ENCODE data around the gene RUNX3.

DNA sequence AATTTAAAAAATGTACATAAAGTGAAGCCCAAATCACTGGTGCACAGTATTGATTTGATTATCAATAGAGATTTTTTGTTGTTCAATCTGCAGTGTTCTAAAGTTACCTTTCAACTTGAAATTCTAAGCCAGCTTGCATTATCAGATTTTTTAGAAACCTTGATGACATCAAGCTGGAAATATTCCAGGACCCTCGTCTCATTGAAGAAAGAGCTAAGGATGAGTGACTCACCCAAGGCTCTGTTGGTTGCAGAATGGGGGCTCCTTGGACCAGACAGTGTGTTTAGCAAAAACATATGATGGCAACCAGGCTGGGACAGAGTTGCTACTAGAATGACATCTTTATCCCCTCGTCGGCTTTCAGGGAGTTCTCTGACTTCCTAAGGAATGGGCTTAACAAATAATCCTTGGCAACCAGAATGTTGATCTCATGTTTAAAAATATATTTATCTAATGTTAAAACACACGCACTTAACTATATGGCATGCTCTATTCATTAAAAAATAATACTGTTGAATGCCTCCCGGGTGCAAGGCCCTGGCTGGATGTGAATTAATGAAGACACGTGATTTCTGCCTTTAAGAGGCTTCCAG lies 79.7 kb downstream of the RUNX3 start:
- TF ChIP-seq CEBPB (IDR thresholded peaks at IDR 0.05) = no peak
- TF ChIP-seq, protein P1, sequence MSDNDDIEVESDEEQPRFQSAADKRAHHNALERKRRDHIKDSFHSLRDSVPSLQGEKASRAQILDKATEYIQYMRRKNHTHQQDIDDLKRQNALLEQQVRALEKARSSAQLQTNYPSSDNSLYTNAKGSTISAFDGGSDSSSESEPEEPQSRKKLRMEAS (IDR thresholded peaks at IDR 0.05) = no peak
- TF ChIP-seq EP300 (IDR thresholded peaks at IDR 0.05; ENCODE audit: borderline replicate concordance) = no peak
- no peak for TF ChIP-seq TEAD4 (IDR thresholded peaks at IDR 0.05)
